ENCODE measurements around the gene PPFIA1.
A peak's percentile ranks its signal among the peaks of the same experiment; 100 is the strongest.

PPFIA1 gene

DNA sequence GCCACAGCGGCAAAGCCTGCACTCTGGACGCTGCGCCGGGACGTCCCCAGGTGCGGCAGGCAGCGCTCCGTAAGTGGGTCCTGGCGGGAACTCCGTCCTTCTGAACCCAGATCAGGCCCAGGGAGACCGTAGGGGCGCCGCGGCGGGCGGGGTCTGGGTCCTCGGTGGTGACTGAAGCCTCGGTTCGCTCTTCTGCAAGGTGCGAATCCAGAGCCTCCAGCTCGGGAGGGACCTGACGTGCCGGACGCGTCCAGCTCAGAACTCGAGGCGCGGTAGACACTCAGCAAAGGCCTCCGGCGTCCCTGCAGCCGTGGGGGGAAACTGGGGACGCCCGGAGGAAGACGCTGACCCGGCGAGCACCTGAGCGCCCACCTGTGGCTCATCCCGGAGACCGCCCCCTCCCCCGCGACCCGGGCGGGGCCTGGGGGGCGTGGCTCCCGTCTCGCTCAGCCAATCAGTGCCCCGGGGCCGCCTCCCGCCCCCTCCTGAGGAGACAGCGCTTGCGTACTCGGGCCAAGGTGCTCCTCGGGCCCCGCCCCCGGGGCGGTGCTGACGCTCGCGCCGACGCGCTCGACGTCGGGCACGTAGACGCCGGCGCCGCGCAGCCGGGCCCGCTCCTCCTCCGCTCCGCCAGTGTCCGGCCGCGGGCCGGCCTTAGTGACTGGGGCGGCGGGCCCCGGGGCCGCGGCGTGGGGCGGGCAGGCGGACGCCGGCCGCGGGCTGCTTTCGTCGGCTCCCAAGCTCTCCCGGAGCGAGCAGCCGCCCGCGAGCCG lies at the start of gene PPFIA1:
TSS of gene PPFIA1 (plus strand) at position 587 of the 773 bp plus-strand sequence. CDS start 1,483 bp downstream, outside the sequence.
- peak; percentile 98 for DNase-seq (ENCODE audit: low read depth, low spot score)

DNA sequence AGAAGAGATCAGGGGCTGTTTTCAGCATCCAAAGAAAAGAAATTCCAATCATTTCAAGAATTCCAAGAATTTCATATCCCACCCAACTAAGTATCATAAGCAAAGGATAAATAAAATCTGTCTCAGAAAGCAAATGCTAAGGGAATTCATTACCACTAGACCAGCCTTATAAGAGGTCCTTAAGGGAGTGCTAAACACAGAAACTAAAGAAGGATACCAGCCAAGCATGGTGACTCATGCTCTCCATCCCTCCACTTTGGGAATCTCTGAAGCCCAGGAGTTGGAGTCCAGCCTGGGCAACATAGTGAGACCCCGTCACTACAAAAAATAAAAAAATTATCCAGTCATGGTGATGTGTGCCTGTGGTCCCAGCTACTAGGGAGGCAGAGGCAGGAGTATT lies 49.6 kb upstream of the PPFIA1 start:
- no peak for DNase-seq (ENCODE audit: low read depth, low spot score)

DNA sequence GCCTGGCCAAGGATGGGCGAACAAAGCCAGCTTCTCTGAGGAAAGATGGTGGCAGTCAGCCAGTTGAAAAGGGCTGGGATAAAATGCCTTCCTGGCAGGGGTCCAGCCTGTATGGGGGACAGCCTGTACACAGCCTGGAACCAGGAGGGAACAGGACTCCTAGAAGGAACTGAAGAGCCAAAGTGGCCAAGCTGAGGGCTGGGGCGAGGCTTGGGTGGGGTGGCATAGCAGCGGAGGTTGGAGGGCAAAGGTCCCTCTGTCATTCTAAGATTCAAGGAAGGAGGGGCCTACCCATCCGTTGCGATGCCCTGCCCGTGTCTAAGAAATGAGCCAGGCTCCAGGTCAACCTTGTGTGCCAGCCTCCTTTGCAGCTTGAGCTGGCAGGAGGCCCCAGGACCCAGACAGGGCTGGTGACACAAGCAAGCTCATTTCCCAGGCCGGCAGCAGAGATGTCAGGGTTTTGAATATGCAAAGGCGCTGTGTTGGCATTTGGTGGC lies 44.8 kb upstream of the PPFIA1 start:
- no peak for DNase-seq (ENCODE audit: low read depth, low spot score)

DNA sequence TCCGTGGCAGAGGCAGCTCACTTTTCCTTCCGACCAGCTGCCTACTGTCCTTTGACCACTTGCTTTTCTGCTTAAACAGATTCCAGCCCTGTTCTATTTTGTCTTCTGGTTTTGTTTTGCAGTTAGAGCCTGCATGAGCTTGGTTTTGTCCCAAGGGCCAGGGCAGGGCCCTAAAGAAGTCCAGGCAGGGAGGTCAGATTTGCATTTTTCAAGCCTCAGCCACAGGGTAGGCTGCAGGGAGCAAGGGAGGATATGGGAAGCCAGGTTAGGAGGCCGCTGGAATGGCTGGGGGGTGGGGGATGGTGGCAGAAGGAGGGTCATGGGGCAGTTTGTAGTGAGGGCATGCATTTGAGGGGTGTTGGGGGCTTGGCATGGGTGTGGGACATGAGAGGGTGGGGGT lies 44.3 kb upstream of the PPFIA1 start:
- peak; percentile 43 for DNase-seq (ENCODE audit: low read depth, low spot score)

DNA sequence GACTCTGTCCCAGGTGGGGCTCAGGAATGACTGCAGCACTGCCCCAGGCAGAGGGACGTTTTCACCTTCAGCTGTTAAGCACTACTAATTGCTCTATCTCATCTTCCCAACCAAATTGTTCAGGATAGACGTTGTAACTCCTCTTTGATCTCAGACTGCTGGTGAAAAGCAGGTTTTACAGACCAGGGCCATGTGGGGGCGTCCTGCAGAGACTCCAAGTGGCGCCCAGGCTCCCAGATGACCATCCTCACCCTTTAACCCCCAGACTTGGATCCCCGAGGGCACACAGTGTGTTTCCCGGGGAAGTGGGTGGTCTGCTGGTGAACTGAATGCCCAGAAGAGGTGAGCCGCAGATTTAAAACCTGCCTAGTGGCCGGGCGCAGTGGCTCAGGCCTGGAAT lies 43.5 kb upstream of the PPFIA1 start:
- peak; percentile 87 for DNase-seq (ENCODE audit: low read depth, low spot score)

DNA sequence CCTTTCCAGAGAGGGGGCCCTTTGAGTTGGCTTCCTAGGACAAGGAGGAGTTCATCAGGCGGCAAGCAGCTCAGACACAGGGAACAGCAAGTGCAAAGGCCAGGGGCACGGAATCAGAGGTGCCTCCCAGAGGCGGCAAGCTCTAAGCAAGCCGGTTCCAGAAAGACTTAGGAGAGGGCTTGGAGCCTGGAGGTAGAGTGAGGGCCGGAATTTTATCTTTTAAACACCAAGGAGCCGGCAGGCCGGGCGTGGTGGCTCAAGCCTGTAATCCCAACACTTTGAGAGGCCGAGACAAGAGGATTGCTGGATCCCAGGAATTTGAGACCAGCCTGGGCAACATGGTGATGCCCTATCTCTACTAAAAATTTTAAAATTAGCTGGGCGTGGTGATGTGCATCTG lies 40.8 kb upstream of the PPFIA1 start:
- peak; percentile 27 for DNase-seq (ENCODE audit: low read depth, low spot score)

DNA sequence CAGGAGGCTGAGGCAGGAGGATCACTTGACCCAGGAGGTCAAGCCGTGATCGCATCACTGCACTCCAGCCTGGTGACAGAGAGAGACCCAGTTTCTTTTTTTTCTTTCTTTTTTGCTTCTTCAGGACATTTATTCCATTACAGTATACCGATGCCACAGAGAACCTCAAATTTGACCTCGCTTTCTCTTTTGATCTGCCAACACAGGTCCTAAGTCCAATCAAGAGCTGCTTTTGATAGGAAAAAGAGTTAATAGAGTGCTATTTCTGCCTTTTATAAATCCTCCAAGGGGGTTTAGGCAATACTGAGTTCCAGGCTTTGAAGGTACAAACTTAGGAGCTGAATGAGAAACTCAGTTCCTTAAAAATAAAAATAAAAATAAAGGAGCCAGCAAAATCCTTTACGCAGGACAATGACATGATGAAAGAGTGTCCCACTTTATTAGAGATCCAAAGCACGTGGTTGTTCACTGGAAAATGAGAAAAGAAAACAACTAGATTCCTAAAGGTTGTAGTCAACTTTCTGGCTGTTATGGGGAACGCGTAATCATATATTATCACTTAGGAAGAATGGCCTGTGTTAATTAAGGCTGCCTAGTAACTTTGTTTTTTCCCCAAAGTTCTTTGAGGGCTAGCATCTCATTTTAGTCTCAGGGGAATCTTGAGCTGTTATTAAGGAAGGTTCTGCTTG lies 40.2 kb upstream of the PPFIA1 start:
- DNase-seq (ENCODE audit: low read depth, low spot score): no peak

DNA sequence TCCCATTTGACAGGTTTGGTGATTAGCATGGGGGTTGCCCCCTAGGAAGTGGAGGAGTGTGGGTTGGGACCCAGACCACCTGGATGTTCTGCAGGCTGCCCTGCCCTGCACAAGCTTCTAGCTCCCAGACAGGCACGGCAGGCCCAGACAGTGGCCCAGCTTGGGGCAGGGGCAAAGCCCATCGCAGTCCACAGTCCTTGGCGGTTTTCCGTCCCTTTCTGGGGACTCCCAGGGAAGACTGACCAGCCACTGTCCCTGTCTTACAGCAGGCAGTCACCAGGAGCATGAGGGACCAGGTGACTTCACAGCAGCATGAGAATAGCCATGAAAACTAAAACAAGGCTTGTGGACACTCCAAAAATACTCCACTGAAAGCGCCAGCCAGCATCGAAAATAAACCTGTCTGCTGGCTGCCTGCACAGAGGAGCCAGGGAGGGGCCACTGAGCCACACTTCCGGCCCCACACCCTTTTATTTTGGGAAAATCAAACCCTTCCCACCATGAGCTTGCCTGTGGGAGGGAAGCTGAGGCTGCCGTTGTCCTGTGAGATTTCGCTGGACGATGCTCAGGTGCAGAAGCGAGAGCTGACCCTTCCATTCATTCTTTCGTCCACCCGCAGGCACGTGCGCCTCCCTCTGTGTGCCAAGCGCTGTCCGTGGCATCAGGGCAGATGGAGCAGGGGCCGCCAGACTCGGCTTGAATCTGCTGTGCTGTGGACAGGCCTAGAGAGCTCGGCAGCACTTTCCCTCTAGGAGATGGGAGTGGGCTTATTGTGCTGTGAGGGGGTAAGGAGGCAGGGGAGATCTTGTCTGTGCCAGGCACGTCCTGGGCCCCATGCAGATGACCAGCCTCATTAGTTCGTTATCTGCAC lies 39.4 kb upstream of the PPFIA1 start:
- no peak for DNase-seq (ENCODE audit: low read depth, low spot score)

DNA sequence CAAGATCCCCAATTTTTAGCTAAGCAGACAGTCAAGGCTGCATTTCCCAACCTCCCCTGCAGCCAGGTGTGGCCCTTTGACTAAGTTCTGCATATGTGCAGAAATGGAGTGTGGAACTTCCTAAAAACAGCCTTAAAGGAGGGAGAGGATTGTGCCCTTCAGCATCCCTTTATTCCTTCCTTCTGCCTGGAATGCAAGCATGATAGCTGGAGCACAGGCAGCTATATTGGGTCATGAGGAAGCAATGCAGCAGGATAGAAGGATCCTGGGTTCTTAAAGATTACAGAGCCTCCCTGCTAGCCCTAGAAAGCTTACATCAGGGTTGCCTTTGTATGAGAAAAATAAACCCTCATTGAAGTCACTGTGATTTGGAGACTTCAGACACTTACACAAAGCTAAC lies 37.5 kb upstream of the PPFIA1 start:
- no peak for DNase-seq (ENCODE audit: low read depth, low spot score)

DNA sequence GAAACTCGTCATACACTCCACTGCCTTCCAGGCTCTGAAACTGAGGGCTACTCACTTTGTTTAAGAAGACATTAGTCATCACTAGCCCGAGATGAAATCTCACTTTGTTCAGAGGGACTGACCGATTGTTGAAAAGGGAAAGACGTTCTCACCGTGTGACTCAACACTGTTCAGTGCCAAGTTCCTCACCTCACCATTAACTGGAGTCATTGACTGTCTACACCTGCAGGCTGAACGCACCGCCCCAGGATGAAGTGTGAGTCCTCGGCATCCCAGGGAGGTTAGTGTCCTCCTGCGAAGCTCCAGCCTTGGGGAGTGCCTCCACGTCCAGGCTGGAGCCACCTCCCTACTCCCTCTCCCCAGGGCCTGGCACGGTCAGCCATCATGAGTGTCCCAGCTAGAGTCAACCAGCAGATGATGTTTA lies 37.0 kb upstream of the PPFIA1 start:
- DNase-seq (ENCODE audit: low read depth, low spot score): no peak

DNA sequence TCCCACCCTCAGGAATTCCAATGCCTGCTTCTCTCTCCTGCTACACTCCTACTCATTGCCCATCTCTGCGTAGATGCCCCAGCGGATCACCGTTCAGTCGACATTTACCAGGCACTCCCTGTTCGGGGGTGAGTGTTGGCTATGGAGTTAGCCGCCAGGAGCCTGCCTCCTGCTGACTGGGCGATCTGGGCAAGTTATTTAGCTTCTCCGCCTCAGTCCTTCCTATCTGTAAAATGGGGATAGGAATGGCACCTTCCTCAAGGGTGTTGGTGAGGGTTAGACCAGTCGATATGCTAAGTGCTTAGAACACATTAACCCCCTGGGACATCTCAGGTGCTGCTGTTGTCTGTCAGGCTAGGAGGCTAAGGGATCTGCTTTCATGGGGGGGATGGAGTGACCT lies 36.5 kb upstream of the PPFIA1 start:
- no peak for DNase-seq (ENCODE audit: low read depth, low spot score)

DNA sequence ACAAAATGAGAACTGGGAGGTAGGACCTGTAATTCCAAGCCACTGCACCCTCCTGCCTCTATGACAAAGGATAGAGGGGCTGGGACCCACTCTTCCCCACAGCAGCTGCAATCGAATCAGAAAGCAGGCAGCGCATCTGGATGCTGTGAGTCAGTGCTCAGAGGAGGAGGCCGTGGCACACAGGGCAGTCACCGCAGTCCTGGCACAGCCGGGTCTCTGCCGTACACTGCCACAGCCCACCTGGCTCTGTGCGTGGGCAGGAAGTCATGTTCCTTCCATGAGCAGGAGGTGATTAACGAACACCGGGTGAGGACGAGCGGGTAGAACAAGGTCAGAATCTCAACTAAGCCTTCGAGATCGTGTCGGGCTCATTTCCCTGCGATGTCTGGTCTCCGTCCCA lies 30.2 kb upstream of the PPFIA1 start:
- DNase-seq (ENCODE audit: low read depth, low spot score): no peak

DNA sequence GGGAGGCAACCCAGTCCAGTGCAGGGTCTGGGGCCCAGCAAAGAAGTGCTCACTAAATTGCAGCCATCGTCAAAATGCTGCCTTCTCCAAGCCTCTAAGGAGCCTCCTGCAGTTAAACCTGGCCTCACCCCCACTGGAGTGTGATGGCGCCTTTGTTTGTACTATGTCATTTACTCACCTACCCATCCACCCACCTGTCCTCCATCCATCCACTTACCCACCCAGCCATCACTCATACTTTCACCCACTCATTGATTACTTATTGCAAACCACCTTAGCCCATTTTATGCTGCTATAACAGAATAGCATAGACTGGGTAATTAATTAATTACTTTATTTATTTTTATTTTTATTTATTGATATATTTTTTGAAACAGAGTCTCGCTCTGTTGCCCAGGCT lies 28.8 kb upstream of the PPFIA1 start:
- no peak for DNase-seq (ENCODE audit: low read depth, low spot score)

DNA sequence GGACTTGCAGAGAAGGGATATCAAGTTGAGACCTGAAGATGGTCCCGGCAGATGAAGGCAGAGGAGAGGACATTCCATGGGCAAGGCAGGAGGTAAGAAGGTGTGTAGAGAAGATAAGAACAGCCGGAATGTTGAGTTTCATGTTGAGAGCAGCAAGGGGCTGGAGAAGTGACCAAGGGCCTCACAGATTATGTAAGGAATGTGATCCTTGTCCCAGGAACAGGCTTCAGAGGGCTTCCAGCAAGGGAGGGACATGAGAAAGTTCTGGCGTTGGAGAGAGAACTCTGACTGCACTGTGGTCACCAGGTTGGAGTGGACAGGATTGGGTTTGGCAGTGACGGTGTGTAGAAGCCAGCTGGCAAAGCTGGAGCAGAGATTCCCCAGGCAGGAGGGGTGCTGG lies 27.6 kb upstream of the PPFIA1 start:
- DNase-seq (ENCODE audit: low read depth, low spot score): no peak

DNA sequence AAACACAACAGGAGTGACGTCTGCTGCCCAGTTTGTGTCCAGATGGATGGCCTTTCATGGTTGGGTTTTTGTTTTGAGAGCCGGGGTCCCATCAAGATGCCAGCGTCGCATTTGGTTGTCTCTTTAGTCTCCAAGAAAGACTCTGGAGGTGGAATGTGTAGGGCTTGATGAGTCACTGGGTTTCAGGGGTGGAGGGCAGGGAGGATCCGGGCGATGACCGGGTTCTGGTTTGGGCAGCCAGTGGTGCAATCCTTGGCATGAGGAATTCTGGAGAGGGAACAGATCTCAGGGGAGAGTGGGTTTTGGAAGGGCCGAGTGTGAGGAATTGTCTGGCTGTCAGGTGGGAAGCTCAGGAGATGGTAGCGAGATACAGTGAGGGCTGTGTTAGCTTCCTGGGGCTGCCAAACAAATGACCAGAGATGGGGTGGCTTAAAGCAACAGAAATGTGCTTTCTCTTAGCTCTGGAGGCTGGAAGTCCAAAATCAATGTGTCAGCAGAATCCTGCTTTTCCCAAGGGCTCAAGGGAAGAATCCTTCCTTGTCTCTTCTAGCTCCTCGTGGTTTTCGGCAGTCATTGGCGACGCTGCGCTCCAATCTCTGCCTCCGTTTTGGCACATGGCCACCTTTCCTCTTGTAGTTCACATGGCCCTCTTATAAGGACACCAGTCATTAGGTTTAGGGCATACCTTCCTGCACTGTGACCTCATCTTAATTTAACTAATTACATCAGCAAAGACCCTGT lies 26.4 kb upstream of the PPFIA1 start:
- no peak for DNase-seq (ENCODE audit: low read depth, low spot score)

DNA sequence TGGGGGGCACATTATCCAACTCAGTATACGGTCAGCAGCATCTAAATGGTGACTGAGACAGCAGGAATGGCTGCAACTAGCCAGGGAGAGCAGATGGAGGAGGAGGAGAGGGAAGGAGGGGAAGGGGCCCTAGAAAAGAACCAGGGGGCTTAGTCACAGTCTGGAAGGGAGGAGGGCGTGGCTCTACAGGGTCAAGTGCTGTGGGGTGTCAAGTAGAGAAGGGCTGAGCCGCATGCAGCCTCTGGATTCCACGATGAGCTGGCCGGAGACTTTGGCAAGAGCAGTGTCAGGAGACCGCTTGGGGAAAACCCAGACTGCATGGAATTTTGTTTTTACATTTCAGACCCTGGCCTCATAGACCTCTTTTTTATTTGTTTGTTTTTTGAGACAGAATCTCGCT lies 25.8 kb upstream of the PPFIA1 start:
- DNase-seq (ENCODE audit: low read depth, low spot score): no peak

DNA sequence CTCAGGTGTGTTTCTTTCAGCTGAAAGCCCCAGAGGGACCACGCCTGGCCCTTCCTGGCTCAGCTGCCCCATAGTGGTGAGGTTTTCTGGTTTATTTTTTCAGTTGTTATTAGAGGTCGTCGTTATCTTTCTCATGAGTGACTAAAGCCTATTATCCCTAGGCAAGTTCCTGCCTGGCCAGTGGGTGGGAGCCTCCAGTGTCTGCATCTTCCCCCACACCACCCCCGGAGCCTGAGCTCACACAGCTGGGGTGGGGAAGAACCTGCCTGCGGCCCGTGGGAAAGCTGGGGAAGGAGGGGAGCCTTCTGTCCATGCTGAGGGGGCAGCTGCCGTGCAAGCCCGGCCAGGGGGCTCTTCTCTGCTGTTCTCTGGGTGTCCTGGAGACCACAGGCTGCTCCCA lies 24.3 kb upstream of the PPFIA1 start:
- no peak for DNase-seq (ENCODE audit: low read depth, low spot score)

DNA sequence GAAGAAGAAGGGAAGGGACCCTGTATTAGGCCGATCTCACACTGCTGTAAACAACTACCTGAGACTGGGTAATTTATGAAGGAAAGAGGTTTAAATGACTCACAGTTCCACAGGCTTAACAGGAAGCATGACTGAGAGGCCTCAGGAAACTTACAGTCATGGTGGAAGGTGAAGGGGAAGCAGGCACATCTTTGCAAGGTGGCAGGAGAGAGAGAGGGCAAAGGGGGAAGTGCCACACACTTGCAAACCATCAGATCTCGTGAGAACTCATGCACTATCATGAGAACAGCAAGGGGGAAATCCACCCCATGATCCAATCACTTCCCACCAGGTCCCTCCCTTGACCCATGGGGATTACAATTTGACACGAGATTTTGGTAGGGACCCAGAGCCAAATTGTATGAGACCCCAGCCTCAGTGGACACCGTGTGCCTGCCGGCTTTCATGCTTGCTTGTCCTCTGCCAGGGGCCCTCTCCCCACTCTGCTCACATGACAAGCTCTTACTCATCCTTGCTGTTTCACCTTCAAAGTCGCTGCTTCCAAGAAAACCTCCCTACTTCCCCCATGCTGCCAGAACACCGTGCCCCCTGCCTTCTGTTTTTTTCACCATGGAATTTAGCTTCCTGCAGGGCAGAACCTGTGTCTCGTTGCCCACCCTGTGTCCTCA lies 23.3 kb upstream of the PPFIA1 start:
- no peak for DNase-seq (ENCODE audit: low read depth, low spot score)

DNA sequence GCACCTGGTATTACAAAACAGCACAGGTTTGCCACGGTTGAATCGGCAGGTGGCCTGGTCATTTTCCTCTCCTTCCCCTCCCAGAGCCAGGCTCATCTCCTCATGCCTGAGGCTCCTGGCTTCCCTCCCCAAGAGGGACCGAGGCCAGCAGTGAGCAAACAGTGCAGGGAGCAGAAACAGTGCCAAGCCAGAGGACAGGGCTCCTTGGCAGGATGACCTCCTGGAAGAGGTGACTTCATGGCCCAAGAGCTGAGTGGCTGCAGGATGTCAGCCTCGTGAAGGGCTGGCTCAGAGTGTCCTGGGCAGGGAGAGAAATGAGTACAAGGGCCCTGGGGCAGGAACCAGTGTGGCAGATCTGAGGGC lies 22.8 kb upstream of the PPFIA1 start:
- no peak for DNase-seq (ENCODE audit: low read depth, low spot score)

DNA sequence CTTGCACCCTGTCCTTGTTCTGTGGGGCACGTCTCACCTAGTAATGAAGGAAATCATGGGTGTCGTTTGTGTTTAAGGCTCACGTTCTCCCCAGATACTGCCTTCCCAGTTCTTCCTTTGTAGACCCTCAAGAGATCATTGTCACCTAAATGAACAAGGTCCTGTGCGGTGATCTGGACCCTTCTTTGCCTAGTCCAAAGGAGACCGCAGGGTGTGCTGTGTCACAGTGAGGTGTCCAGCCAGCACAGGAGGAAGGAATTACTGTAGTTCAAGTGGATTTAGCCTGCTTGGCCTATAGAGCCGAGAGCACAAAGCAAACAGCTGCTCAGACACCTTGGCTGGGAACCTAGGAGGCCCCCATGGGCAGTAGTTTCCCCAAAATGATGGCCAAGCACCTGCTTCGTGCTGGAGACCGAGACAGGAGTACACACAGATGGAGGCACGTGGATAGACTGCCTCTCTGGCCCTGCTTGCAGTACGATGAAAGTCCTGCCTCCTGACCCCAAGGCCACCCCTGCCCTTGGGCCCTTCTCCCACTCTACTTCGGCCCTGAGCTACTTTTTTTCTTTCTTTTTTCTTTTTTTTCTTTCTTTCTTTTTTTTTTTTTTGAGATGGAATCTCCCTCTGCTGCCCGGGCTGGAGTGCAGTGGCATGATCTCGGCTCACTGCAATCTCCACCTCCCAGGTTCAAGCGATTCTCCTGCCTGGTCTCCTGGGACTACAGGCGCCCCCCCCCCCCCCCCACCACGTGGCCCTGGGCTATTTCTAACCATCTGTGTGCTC lies 19.4 kb upstream of the PPFIA1 start:
- no peak for DNase-seq (ENCODE audit: low read depth, low spot score)

Data from ELF-1 (cell line).